ENCODE data around the gene XRCC6.
A peak's percentile ranks its signal among the peaks of the same experiment; 100 is the strongest.
"Not testable (repeated sequence)": the region's sequence is repeated elsewhere in the genome, so short reads cannot be mapped to it uniquely, and the experiment has no call there.

XRCC6 gene

DNA sequence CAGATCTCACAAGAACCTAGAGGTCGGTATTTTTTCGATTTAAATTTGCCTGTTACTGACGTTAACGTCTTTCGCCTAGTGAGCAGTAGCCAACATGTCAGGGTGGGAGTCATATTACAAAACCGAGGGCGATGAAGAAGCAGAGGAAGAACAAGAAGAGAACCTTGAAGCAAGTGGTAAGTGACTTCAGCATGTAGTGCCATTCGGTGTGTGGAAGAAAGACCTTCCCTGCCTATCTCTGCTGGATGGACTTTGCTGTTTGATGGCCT is 750 bp downstream of the XRCC6 start:
- ChIA-PET POLR2A (interaction anchor here (1.1 to 1.5 kb wide), 3 partner anchors 15 to 32 kb away, joined by 3 to 7 read pairs (median 7); partner anchors contain the start of gene PMM1), CTCF (interaction anchor here (1.1 to 2.0 kb wide), 4 partner anchors 25 to 105 kb away, joined by 3 to 7 read pairs (median 4); partner anchors contain the start of gene POLR3H)
- no peak for DNase-seq (ENCODE audit: low read depth, low spot score)
- TF ChIP-seq, protein P1, sequence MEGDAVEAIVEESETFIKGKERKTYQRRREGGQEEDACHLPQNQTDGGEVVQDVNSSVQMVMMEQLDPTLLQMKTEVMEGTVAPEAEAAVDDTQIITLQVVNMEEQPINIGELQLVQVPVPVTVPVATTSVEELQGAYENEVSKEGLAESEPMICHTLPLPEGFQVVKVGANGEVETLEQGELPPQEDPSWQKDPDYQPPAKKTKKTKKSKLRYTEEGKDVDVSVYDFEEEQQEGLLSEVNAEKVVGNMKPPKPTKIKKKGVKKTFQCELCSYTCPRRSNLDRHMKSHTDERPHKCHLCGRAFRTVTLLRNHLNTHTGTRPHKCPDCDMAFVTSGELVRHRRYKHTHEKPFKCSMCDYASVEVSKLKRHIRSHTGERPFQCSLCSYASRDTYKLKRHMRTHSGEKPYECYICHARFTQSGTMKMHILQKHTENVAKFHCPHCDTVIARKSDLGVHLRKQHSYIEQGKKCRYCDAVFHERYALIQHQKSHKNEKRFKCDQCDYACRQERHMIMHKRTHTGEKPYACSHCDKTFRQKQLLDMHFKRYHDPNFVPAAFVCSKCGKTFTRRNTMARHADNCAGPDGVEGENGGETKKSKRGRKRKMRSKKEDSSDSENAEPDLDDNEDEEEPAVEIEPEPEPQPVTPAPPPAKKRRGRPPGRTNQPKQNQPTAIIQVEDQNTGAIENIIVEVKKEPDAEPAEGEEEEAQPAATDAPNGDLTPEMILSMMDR (IDR thresholded peaks at IDR 0.05; ENCODE audit: insufficient read depth, low read length, missing control alignments) = no peak
- peak overlapping the region; percentile 99 for H3K4me3 ChIP-seq (ENCODE audit: low read depth, low read length)

DNA sequence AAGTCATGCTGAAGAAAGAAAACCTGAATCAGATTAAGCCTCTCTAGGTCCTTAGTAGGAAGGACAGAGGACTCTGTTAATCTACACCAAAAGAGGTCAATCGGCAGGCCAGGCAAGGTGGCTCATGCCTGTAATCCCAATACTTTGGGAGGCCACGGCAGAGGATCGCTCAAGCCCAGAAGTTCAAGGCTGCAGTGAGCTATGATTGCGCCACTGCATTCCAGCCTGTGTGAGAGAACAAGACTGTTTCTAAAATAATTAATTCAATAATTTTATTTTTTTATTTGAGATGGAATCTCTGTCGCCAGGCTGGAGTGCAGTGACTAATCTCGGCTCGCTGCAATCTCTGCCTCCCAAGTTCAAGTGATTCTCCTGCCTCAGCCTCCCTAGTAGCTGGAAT is 4.5 kb downstream of the XRCC6 start:
- POLR2A ChIA-PET = no interaction called here
- CTCF ChIA-PET = interaction anchor here (1.3 to 2.9 kb wide), 2 partner anchors 41 to 72 kb away, joined by 3 to 9 read pairs; no protein-coding TSS in a partner anchor
- H3K4me3 ChIP-seq (ENCODE audit: low read depth, low read length) = no peak overlapping the region
- TF ChIP-seq, protein P1 (IDR thresholded peaks at IDR 0.05; ENCODE audit: insufficient read depth, low read length, missing control alignments) = no peak
- no peak for DNase-seq (ENCODE audit: low read depth, low spot score)

DNA sequence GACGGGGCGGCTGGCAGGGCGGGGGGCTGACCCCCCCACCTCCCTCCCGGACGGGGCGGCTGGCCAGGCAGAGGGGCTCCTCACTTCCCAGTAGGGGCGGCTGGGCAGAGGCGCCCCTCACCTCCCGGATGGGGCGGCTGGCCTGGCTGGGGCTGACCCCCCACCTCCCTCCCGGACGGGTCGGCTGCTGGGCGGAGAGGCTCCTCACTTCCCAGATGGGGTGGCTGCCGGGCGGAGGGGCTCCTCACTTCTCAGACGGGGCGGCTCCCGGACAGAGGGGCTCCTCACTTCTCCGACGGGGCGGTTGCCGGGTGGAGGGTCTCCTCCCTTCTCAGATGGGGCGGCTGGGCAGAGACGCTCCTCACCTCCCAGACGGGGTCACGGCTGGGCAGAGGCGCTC is 10.0 kb downstream of the XRCC6 start:
- H3K4me3 ChIP-seq (ENCODE audit: low read depth, low read length); DNase-seq (ENCODE audit: low read depth, low spot score); CTCF ChIA-PET; POLR2A ChIA-PET: not testable (repeated sequence)

DNA sequence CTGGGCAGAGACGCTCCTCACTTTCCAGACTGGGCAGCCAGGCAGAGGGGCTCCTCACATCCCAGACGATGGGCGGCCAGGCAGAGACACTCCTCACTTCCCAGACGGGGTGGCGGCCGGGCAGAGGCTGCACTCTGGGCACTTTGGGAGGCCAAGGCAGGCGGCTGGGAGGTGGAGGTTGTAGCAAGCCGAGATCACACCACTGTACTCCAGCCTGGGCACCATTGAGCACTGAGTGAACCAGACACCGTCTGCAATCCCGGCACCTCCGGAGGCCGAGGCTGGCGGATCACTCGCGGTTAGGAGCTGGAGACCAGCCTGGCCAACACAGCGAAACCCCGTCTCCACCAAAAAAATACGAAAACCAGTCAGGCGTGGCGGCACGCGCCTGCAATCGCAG is 10.5 kb downstream of the XRCC6 start:
- CTCF ChIA-PET; DNase-seq (ENCODE audit: low read depth, low spot score); POLR2A ChIA-PET; H3K4me3 ChIP-seq (ENCODE audit: low read depth, low read length): not testable (repeated sequence)

DNA sequence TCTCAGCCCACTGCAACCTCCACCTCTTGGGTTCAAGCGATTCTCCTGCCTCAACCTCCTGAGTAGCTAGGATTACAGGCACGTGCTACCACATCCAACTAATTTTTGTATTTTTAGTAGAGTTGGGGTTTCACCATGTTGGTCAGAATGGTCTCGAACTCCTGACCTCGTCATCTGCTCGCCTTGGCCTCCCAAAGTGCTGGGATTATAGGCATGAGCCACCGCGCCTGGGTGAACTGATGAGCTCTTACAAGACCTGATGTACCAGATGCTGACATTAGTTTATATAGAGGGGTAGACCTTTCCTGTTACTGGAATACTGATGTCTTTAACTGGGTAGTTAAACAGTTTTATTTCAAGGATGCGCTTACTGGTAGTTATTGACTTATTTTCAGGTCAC is 13.5 kb downstream of the XRCC6 start:
- DNase-seq (ENCODE audit: low read depth, low spot score); H3K4me3 ChIP-seq (ENCODE audit: low read depth, low read length); POLR2A ChIA-PET: not testable (repeated sequence)
- CTCF ChIA-PET = interaction anchor here (1.2 to 1.8 kb wide), 2 partner anchors 15 to 32 kb away, joined by 5 read pairs; no protein-coding TSS in a partner anchor

DNA sequence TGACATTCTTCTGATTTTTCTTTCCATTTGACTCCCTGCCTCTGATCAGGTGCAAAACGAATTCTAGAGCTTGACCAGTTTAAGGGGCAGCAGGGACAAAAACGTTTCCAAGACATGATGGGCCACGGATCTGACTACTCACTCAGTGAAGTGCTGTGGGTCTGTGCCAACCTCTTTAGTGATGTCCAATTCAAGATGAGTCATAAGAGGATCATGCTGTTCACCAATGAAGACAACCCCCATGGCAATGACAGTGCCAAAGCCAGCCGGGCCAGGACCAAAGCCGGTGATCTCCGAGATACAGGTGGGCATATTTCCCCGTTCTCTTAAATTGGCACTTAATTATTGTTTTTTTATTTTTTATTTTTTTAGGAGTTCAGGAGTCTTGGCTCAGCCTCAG is 15.4 kb downstream of the XRCC6 start:
- POLR2A ChIA-PET = interaction anchor here (0.7 to 2.5 kb wide), 3 partner anchors 15 to 61 kb away, joined by 3 to 7 read pairs (median 4); partner anchors contain the start of genes DESI1 and XRCC6

DNA sequence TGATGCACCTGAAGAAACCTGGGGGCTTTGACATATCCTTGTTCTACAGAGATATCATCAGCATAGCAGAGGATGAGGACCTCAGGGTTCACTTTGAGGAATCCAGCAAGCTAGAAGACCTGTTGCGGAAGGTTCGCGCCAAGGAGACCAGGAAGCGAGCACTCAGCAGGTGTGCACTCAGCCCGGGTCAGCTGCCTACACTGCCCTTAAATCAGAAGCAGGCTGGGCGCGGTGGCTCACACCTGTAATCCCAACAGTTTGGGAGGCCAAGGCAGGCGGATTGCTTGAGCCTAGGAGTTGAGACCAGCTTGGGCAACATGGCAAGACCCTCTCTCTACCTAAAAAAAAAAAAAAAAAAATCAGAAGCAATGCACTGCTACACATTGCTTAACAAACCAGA is 16.5 kb downstream of the XRCC6 start:
- not testable (repeated sequence) for H3K4me3 ChIP-seq (ENCODE audit: low read depth, low read length); DNase-seq (ENCODE audit: low read depth, low spot score)
- CTCF ChIA-PET = interaction anchor here (1.7 to 2.3 kb wide), 2 partner anchors 27 to 29 kb away, joined by 5 to 9 read pairs; no protein-coding TSS in a partner anchor
- POLR2A ChIA-PET = interaction anchor here (1.2 to 2.5 kb wide), 2 partner anchors 16 to 29 kb away, joined by 3 to 7 read pairs; partner anchors contain the start of genes DESI1 and XRCC6

More for the DNA sequence above, 15.4 kb downstream of the XRCC6 start:
- no peak overlapping the region for H3K4me3 ChIP-seq (ENCODE audit: low read depth, low read length)
- TF ChIP-seq, protein P1 (IDR thresholded peaks at IDR 0.05; ENCODE audit: insufficient read depth, low read length, missing control alignments) = no peak
- CTCF ChIA-PET = interaction anchor here (2.3 kb wide), 1 partner anchor 30 kb away, joined by 9 read pairs; no protein-coding TSS in a partner anchor
- DNase-seq (ENCODE audit: low read depth, low spot score) = no peak

DNA sequence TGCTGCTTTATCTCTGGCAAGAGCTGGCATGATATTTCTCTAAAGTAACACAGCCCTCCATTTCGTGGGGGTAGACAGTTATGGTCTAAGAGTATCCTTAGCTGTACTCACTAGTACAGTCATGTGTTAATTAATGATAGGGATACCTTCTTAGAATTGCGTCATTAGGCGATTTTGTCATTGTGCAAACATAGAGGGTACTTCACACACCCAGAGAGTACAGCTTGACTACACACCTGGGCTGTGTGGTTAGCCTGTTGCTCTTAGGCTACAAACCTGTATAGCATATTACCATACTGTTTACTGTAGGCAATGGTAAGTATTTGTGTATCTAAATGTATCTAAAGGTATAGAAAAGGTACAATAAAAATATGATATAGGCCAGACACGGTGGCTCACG is 17.0 kb downstream of the XRCC6 start:
- no peak for DNase-seq (ENCODE audit: low read depth, low spot score)
- CTCF ChIA-PET = interaction anchor here (1.3 to 2.3 kb wide), 3 partner anchors 27 to 29 kb away, joined by 4 to 9 read pairs (median 5); no protein-coding TSS in a partner anchor
- POLR2A ChIA-PET = interaction anchor here (0.6 to 2.5 kb wide), 2 partner anchors 10 to 17 kb away, joined by 3 to 7 read pairs; partner anchors contain the start of genes DESI1 and XRCC6
- no peak overlapping the region for H3K4me3 ChIP-seq (ENCODE audit: low read depth, low read length)
- TF ChIP-seq, protein P1 (IDR thresholded peaks at IDR 0.05; ENCODE audit: insufficient read depth, low read length, missing control alignments) = no peak

Data from AG04449 (cell line).